K562 (cell line): ENCODE measurements around the gene DUOX2. TPM values are rescaled to one million over a fixed set of nuclear protein-coding genes. Genes with fewer than 3 reads are reported as not detected.

Source experiments
- BRF1 ChIP-seq: IDR thresholded peaks from 3 replicates; pipeline ENCODE4 v1.6.1; 2011; ENCODE audit warnings: borderline replicate concordance, mild to moderate bottlenecking; ENCODE audit not compliant: insufficient read length; ENCODE audit errors: extremely low read depth
- GABPB1 ChIP-seq: sonication (generic); formaldehyde crosslinking; IDR thresholded peaks from 2 replicates; pipeline ENCODE4 v1.8.0; 2022; ENCODE audit warnings: mild to moderate bottlenecking, missing genetic modification reagents
- RBM25 ChIP-seq: fragments of 200-400 bp; formaldehyde crosslinking; IDR thresholded peaks from 2 replicates; pipeline ENCODE4 v1.6.1; 2018; ENCODE audit warnings: low read length, low read depth, moderate library complexity; ENCODE audit not compliant: severe bottlenecking
- SREBF1 ChIP-seq: fragments of 150-350 bp; IDR thresholded peaks from 2 replicates; pipeline ENCODE4 v1.6.1; 2014; ENCODE audit warnings: antibody characterized with exemption, low read depth, low read length, borderline replicate concordance
- ZBTB43 ChIP-seq: sonication (generic); formaldehyde crosslinking; IDR thresholded peaks from 2 replicates; pipeline ENCODE4 v1.8.0; 2023; ENCODE audit warnings: mild to moderate bottlenecking, missing genetic modification reagents
- ZMIZ1 ChIP-seq, 2 experiments: fragments of 150-350 bp in 1 of 2; IDR thresholded peaks; 2 replicates each; pipeline ENCODE4 v1.6.1; 2012 to 2016; ENCODE audit warnings: low read depth in 2 of 2, low read length in 2 of 2, mild to moderate bottlenecking in 1 of 2, moderate library complexity in 1 of 2
- ZNF12 ChIP-seq: sonication (generic); formaldehyde crosslinking; IDR thresholded peaks from 2 replicates; pipeline ENCODE4 v1.4.0; 2020; ENCODE audit warnings: mild to moderate bottlenecking, missing genetic modification reagents
- ZNF449 ChIP-seq: fragments of 250-450 bp; sonication (Bioruptor Pico); IDR thresholded peaks from 2 replicates; pipeline ENCODE4 v1.8.0; 2022; ENCODE audit warnings: moderate library complexity, mild to moderate bottlenecking, inconsistent platforms
- ZSCAN29 ChIP-seq: fragments of 450-650 bp; IDR thresholded peaks from 2 replicates; pipeline ENCODE4 v1.6.1; 2017
- ZSCAN32 ChIP-seq: fragments of 450-650 bp; formaldehyde crosslinking; IDR thresholded peaks from 2 replicates; pipeline ENCODE4 v1.4.0; 2020; ENCODE audit warnings: mild to moderate bottlenecking, moderate library complexity
- polyA plus RNA-seq, 8 experiments: library from polyadenylated mRNA; depleted of rRNA in 4 of 8; stranded (reverse) in 5 of 8; unstranded in 3 of 8; fragments of >200 nt; fragmentation: Nextera tagmentation in 2 of 8; fragmentation: Illumina TruSeq in 1 of 8; extraction: Ambion mirVana in 2 of 8; extraction: Trizol in 1 of 8; gene quantifications; 2 replicates each; pipeline versions ENCODE4 v1.2.1 to v1.2.3, GENCODE V29; 2011 to 2014; ENCODE audit warnings: inconsistent platforms in 1 of 8, missing spikeins in 1 of 8
- total RNA-seq, 7 experiments: library from RNA; depleted of rRNA in 6 of 7; stranded (reverse); fragments of >200 nt in 6 of 7; fragmentation: Illumina TruSeq in 2 of 7; extraction: Trizol in 2 of 7; gene quantifications; 2 replicates each; pipeline versions ENCODE4 v1.2.1 to v1.2.3, GENCODE V29; 2011 to 2021; ENCODE audit warnings: low replicate concordance in 1 of 7
- TF ChIP-seq, protein P1 (sequence below), 2 experiments: fragments of 450-650 bp; IDR thresholded peaks; 2 replicates each; pipeline ENCODE4 v1.6.1; 2016; ENCODE audit warnings: mild to moderate bottlenecking in 2 of 2, borderline replicate concordance in 1 of 2, low read depth in 1 of 2, moderate library complexity in 1 of 2
- TF ChIP-seq, protein P2 (sequence below): sonication (generic); IDR thresholded peaks from 2 replicates; pipeline ENCODE4 v1.6.1; 2016

DUOX2 gene
- total and polyA plus RNA-seq, 9 of the 15 experiments (the other 6 are each of a cell fraction or from before 2014, with no cell fraction given), result 0.01 to 0.03 (median 0.02) TPM; not detected in 6

DNA sequence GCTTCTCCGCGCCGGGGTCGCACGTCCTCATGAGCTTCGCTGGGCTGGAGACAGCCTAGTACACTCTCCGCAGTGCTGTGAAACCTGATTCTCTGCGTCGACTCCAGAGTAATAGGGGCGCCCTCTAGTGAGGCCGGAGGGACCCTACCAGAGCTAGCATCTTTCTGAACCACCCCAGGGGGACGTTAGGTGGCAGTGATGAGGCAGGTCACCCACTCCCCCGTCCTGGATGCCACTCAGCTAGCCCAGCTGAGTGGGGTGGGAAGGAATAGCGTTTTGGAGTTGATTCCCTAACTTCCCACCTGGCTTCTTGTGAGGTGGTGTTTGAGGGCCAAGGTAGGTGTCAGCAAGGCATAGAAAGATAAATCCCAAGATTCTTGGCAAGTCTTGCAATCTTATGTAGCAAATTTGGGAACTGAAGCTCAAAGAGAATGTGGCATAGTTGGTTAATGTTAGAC is 4.2 kb upstream of the DUOX2 start (continued):
- TF ChIP-seq, protein P1, sequence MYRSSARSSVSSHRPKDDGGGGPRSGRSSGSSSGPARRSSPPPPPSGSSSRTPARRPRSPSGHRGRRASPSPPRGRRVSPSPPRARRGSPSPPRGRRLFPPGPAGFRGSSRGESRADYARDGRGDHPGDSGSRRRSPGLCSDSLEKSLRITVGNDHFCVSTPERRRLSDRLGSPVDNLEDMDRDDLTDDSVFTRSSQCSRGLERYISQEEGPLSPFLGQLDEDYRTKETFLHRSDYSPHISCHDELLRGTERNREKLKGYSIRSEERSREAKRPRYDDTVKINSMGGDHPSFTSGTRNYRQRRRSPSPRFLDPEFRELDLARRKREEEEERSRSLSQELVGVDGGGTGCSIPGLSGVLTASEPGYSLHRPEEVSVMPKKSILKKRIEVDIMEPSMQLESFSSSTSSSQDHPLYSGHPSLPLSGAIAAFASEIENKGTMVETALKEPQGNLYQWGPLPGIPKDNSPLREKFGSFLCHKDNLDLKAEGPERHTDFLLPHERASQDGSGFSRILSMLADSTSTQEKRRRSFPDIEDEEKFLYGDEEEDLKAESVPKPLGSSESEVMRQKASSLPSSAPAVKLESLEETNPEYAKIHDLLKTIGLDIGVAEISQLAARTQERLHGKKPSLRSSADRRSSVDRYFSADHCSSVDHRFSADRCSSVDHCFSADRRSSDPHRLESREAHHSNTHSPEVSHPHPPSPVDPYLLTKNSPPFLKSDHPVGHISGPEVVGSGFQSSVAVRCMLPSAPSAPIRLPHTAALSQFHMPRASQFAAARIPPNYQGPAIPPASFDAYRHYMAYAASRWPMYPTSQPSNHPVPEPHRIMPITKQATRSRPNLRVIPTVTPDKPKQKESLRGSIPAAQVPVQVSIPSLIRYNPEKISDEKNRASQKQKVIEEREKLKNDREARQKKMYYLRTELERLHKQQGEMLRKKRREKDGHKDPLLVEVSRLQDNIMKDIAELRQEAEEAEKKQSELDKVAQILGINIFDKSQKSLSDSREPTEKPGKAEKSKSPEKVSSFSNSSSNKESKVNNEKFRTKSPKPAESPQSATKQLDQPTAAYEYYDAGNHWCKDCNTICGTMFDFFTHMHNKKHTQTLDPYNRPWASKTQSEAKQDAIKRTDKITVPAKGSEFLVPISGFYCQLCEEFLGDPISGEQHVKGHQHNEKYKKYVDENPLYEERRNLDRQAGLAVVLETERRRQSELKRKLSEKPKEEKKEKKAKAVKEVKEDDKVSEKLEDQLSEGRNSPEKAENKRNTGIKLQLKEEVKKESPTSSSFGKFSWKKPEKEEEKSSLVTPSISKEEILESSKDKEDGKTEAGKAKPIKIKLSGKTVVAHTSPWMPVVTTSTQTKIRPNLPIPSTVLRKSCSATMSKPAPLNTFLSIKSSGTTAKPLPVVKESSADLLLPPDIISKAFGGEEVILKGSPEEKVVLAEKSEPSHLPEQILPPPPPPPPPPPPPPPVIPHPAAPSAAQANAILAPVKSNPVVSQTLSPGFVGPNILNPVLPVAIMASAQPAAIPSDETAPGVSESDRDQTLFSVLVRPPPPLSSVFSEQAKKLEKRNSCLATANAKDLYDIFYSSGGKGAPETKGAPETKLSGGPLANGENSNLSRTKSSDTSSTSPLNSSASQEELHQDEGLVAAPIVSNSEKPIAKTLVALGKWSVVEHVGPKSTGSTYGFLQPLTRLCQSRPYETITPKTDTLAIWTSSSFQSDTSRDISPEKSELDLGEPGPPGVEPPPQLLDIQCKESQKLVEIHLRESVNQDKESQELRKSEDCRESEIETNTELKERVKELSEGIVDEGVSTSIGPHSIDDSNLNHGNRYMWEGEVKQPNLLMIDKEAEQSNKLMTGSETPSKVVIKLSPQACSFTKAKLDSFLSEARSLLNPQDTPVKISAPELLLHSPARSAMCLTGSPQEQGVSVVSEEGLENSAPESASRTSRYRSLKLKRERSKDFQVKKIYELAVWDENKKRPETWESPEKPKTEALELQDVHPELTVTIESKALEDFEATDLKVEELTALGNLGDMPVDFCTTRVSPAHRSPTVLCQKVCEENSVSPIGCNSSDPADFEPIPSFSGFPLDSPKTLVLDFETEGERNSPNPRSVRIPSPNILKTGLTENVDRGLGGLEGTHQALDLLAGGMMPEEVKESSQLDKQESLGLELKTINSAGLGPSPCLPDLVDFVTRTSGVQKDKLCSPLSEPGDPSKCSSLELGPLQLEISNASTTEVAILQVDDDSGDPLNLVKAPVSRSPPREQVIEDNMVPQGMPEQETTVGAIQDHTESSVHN (IDR thresholded peaks at IDR 0.05; ENCODE audit: borderline replicate concordance in 1 of 2, low read depth in 1 of 2), result no peak
- TF ChIP-seq ZBTB43 (CRISPR knock-in tag), result no peak
- TF ChIP-seq ZNF449 (CRISPR knock-in tag), result no peak
- no peak for TF ChIP-seq ZMIZ1 (IDR thresholded peaks at IDR 0.05; ENCODE audit: low read depth in 2 of 2, low read length in 2 of 2)
- no peak for TF ChIP-seq BRF1
- TF ChIP-seq RBM25, result no peak
- no peak for TF ChIP-seq GABPB1 (CRISPR knock-in tag)
- TF ChIP-seq SREBF1, result no peak
- TF ChIP-seq ZSCAN32 (CRISPR knock-in tag), result no peak
- no peak for TF ChIP-seq ZSCAN29
- TF ChIP-seq, protein P2, sequence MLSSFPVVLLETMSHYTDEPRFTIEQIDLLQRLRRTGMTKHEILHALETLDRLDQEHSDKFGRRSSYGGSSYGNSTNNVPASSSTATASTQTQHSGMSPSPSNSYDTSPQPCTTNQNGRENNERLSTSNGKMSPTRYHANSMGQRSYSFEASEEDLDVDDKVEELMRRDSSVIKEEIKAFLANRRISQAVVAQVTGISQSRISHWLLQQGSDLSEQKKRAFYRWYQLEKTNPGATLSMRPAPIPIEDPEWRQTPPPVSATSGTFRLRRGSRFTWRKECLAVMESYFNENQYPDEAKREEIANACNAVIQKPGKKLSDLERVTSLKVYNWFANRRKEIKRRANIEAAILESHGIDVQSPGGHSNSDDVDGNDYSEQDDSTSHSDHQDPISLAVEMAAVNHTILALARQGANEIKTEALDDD, result no peak
- TF ChIP-seq ZNF12 (CRISPR knock-in tag), result 0 out of 2 replicates have a peak, but pooled peaks have one; percentile 50
